Mucosa of stomach (tissue), 1 donor: ENCODE data around the gene ZNF70.

Experiments used
- H3K27me3 ChIP-seq: one replicate; pipeline ENCODE4 v1.7.0; 2013; ENCODE audit warnings: mild to moderate bottlenecking, low read length; ENCODE audit not compliant: control insufficient read depth, insufficient read depth
- H3K36me3 ChIP-seq: one replicate; pipeline ENCODE4 v1.7.0; 2013; ENCODE audit warnings: low read length; ENCODE audit not compliant: control insufficient read depth, insufficient read depth
- H3K4me1 ChIP-seq: one replicate; pipeline ENCODE4 v1.7.0; 2013; ENCODE audit warnings: mild to moderate bottlenecking, low read length; ENCODE audit not compliant: control insufficient read depth, insufficient read depth
- H3K4me3 ChIP-seq: one replicate; pipeline ENCODE4 v1.7.0; 2013; ENCODE audit warnings: low read length
- H3K9ac ChIP-seq: one replicate; pipeline ENCODE4 v1.7.0; 2013; ENCODE audit warnings: mild to moderate bottlenecking, low read length, moderate library complexity
- H3K9me3 ChIP-seq: one replicate; pipeline ENCODE4 v1.7.0; 2013; ENCODE audit warnings: mild to moderate bottlenecking, low read length, moderate library complexity; ENCODE audit not compliant: control insufficient read depth
- donor health status: Pancreatic carcinoma.

Gene ZNF70

GRCh38 chr22:23763954-23764353 is 13.0 kb upstream of the ZNF70 start:
- no peaks in the 10 kb centered on the region for H3K9me3 ChIP-seq
- no peaks in the 10 kb centered on the region for H3K36me3 ChIP-seq
- no peaks in the 10 kb centered on the region for H3K27me3 ChIP-seq
- H3K4me1 ChIP-seq = peaks cover 13% of the 10 kb centered on the region
- no peak overlapping the region for H3K4me3 ChIP-seq
- no peak overlapping the region for H3K9ac ChIP-seq

GRCh38 chr22:23763579-23763945 is 12.7 kb upstream of the ZNF70 start:
- Histone ChIP-seq H3K27me3 (no peaks in the 10 kb centered on the region), H3K36me3 (no peaks in the 10 kb centered on the region), H3K9me3 (no peaks in the 10 kb centered on the region), H3K9ac (no peak overlapping the region), H3K4me1 (peaks cover 13% of the 10 kb centered on the region), H3K4me3 (no peak overlapping the region)

- Histone ChIP-seq H3K9ac (no peak within 1 kb of the TSS), H3K4me1 (peaks cover 7% of the 10 kb centered on the region), H3K9me3 (no peaks in the 10 kb centered on the region), H3K4me3 (no peak within 1 kb of the TSS), H3K36me3 (no peaks in the 10 kb centered on the region), H3K27me3 (no peaks in the 10 kb centered on the region)
Measured at GRCh38 chr22:23762842-23763578, 12.1 kb upstream of the ZNF70 start, which contains the start of gene C22orf15. Gene C22orf15 (plus strand): TSS chr22:23762990. CDS start chr22:23763307, 317 bp downstream.

GRCh38 chr22:23760056-23760455 is 9.1 kb upstream of the ZNF70 start:
- Histone ChIP-seq H3K9ac (no peak overlapping the region), H3K27me3 (no peaks in the 10 kb centered on the region), H3K4me3 (no peak overlapping the region), H3K9me3 (no peaks in the 10 kb centered on the region), H3K4me1 (no peaks in the 10 kb centered on the region), H3K36me3 (no peaks in the 10 kb centered on the region)

GRCh38 chr22:23759566-23759965 is 8.7 kb upstream of the ZNF70 start:
- no peak overlapping the region for H3K4me3 ChIP-seq
- H3K36me3 ChIP-seq = no peaks in the 10 kb centered on the region
- no peak overlapping the region for H3K9ac ChIP-seq
- no peaks in the 10 kb centered on the region for H3K27me3 ChIP-seq
- H3K9me3 ChIP-seq = no peaks in the 10 kb centered on the region
- H3K4me1 ChIP-seq = no peaks in the 10 kb centered on the region

GRCh38 chr22:23756891-23757290 is 6.0 kb upstream of the ZNF70 start:
- H3K9ac ChIP-seq = no peak overlapping the region
- H3K27me3 ChIP-seq = no peaks in the 10 kb centered on the region
- H3K4me3 ChIP-seq = no peak overlapping the region
- H3K4me1 ChIP-seq = peaks cover 3% of the 10 kb centered on the region
- no peaks in the 10 kb centered on the region for H3K36me3 ChIP-seq
- no peaks in the 10 kb centered on the region for H3K9me3 ChIP-seq

GRCh38 chr22:23755711-23756110 is 4.8 kb upstream of the ZNF70 start:
- Histone ChIP-seq H3K9me3 (no peaks in the 10 kb centered on the region), H3K4me1 (peaks cover 7% of the 10 kb centered on the region), H3K9ac (no peak overlapping the region), H3K27me3 (no peaks in the 10 kb centered on the region), H3K4me3 (no peak overlapping the region), H3K36me3 (no peaks in the 10 kb centered on the region)

GRCh38 chr22:23754980-23755636 is 4.2 kb upstream of the ZNF70 start:
- no peaks in the 10 kb centered on the region for H3K27me3 ChIP-seq
- H3K9me3 ChIP-seq = no peaks in the 10 kb centered on the region
- no peaks in the 10 kb centered on the region for H3K36me3 ChIP-seq
- H3K4me3 ChIP-seq = no peak overlapping the region
- peaks cover 12% of the 10 kb centered on the region for H3K4me1 ChIP-seq
- no peak overlapping the region for H3K9ac ChIP-seq

GRCh38 chr22:23754220-23754919 is 3.5 kb upstream of the ZNF70 start, which contains the start of gene VPREB3:
Gene VPREB3 (minus strand): TSS chr22:23754425. CDS start chr22:23754363, 62 bp downstream.
- Histone ChIP-seq H3K4me3 (no peak within 1 kb of the TSS), H3K4me1 (peaks cover 18% of the 10 kb centered on the region), H3K9me3 (no peaks in the 10 kb centered on the region), H3K27me3 (no peaks in the 10 kb centered on the region), H3K36me3 (no peaks in the 10 kb centered on the region), H3K9ac (no peak within 1 kb of the TSS)

GRCh38 chr22:23753385-23753784 is 2.5 kb upstream of the ZNF70 start:
- Histone ChIP-seq H3K27me3 (no peaks in the 10 kb centered on the region), H3K4me1 (peaks cover 18% of the 10 kb centered on the region), H3K9ac (no peak overlapping the region), H3K36me3 (no peaks in the 10 kb centered on the region), H3K4me3 (no peak overlapping the region), H3K9me3 (no peaks in the 10 kb centered on the region)

GRCh38 chr22:23752750-23753149 is 1.8 kb upstream of the ZNF70 start:
- Histone ChIP-seq H3K36me3 (no peaks in the 10 kb centered on the region), H3K4me3 (no peak overlapping the region), H3K4me1 (peaks cover 18% of the 10 kb centered on the region), H3K9ac (no peak overlapping the region), H3K27me3 (no peaks in the 10 kb centered on the region), H3K9me3 (no peaks in the 10 kb centered on the region)

- H3K27me3 ChIP-seq = no peaks in the 10 kb centered on the region
- H3K4me1 ChIP-seq = peaks cover 18% of the 10 kb centered on the region
- no peaks in the 10 kb centered on the region for H3K9me3 ChIP-seq
- H3K9ac ChIP-seq = no peak overlapping the region
- H3K36me3 ChIP-seq = no peaks in the 10 kb centered on the region
- no peak overlapping the region for H3K4me3 ChIP-seq
Measured at GRCh38 chr22:23752090-23752691, 1.3 kb upstream of the ZNF70 start.
